GM19397 (cell line): ENCODE measurements around the gene GINM1.
A peak's percentile ranks its signal among the peaks of the same experiment; 100 is the strongest.

Experiments
- ATAC-seq: cut with Tn5 transposase; IDR thresholded peaks from one replicate; pipeline ENCODE4 v1.9.1; 2021; ENCODE audit warnings: mild to moderate bottlenecking, moderate library complexity; ENCODE audit not compliant: unreplicated experiment

The GINM1 gene

DNA sequence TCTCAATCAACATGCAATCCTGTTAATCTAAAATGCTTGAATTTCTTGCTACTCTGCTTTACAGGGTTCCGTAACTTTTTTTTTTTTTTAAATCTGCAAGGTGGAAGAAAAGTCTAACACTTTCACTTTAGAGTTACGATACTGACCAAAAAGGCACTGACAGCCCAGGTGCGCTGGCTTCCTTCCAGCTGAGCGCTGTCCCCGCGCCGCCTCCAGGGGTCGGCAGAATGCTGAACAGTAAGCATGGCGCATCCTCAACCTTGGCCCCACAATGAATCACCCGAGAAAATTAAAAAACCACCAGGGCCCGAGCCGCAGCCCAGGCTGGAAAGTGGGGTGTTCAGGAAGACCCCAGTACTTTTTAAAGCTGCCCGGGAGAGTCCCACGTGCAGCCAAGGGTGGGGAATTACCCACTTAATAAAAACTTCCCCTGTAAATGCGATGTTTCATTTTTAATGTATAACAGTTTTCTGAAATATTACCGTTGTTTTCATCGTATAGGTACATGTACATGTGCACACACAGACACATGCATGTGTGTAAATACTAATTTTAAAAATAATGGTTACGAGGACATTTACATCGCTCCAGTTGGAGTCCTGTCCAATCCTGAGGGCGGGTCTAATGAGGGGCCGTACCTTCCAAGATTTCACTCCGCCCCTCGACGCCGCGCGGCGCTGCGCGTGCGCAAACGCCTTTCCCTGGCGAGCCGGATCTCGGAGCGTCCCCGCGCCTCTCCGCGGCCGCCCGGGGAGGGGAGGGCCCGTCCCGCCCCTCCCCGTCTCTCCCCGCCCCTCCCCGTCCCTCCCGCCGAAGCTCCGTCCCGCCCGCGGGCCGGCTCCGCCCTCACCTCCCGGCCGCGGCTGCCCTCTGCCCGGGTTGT lies at the start of gene GINM1:
Gene GINM1, plus strand, starts transcription at position 849 of the 883 bp plus-strand sequence. CDS start 40 bp downstream, outside the sequence.
- ATAC-seq = peak; percentile 86

- ATAC-seq = no peak
These were observed 36.5 kb upstream of the GINM1 start for GRCh38 chr6:149529650-149530049.

DNA sequence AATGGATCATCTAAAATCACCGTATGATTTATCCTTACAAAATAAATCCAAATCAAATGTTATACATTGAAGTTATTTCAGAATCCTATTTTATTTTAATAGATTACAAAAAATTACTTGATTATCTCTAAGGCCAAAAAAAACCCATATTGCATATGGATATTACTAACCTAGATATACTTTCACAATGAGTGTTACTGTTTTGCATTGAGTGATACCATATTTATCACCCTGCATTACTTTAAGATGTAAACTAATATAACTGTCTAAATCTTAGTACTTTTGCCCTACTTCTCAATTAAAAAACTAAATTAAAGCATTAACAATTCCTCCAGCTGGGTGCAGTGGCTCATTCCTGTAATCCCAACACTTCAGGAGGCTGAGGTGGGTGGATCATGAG lies 31.4 kb upstream of the GINM1 start:
- ATAC-seq = no peak

DNA sequence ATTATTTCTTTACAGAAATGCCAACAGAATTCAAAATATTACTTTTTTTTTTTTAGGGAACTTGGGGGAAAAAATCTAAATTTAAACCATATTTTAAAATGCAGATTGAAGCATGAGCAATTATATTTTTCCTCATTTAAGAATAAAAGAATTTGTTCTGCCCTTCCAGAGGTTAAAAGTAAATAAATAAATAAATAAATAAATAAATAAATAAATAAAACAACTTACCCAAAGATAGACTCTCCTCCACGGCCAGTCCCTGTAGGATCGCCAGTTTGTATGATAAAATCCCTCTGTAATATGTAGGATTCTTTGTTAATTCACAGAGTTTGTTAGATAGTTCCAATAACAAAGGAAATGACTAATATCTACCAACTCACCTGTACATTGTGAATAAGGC lies 25.0 kb upstream of the GINM1 start:
- ATAC-seq = no peak

DNA sequence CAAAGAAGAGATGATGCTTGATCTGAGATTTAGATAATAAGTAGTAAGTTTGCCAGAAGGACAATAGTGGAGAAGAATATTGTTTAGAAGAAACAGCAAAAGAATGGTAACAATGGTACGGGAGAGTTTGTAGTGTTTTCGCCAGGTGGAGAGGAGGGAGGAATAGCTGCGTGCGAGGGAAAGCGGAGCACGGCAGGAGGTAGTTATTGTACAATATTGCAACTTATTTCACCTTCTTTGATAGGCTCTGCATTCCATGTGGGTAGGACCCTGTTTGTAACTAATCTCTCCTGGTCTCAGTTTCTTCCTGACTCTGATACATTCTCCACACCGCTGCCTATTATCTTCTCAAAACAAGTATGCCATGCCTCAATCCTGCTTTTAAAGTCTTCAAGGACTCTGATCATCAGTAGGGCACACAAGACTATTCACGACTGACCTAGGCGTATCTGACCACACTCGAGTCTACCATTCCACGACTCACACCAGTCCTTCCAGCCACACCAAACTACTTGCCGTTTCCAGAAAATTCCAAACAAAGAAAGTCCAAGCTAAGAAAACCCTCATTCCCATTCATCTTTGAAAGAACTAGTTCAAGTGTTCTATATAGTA lies 21.4 kb upstream of the GINM1 start:
- ATAC-seq = no peak

DNA sequence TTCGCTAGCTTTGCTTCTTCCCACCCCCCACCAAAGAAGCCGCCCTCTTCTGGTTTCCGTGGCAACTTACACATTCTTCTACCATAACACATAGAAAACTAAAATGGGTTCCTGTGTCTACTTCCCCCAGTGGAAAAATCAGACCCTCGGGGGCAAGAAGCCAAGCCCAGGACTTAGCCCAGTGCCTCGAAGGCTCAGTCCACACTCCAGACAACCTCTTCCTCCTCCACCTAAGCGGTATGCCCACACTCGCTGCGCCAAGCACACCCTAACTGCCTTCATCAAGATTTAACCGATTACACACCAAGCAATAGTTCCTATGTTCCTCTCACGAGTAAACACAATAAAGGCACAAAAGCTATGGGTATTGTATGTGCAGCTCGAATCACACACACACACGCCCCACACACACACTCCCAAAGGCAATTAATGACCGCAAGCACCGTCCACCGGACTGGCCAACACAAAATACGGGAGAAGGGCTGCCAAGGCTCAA lies 20.9 kb upstream of the GINM1 start:
- no peak for ATAC-seq

DNA sequence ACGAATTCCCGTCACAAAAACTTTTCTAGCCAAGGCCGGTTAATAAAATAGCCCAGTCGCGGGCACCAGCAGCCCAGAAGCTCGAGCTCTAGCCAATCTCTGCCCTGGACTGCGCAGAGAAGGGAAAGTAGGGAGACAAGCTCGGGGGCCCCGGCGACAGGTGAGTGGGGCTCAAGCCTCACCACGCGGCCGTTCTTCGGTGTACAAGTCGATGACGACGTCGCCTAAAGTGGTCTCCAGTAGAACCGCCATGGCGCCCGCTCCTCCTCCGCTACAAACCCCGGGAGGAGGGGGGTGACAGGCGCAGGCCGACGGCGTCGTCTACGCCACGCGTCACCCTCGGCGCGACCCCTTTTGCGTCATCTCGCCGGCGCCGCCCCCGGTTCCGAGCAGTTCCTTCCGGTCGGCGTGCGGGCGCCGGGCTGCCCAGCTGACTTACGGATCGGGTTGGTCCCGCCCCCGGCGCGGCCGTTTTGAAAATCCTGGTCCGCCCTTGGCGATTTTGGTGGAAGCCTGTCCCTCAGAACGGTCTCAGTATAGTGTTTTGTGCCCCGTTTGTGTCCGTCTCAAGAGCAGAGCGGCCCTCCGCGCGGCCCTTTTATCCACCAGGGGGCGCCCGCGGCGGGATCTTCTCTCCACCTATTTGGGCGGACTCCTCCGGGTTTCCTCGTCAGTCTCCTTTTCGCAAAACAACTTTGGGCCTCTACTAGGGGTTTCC lies 20.3 kb upstream of the GINM1 start, which contains the start of gene PPIL4:
Gene PPIL4, minus strand, starts transcription at position 290 of the 718 bp plus-strand sequence. Its CDS starts 38 bp downstream, at position 252.
- ATAC-seq = peak; percentile 91

- ATAC-seq = no peak
These were observed 14.3 kb upstream of the GINM1 start for GRCh38 chr6:149551920-149552319.

DNA sequence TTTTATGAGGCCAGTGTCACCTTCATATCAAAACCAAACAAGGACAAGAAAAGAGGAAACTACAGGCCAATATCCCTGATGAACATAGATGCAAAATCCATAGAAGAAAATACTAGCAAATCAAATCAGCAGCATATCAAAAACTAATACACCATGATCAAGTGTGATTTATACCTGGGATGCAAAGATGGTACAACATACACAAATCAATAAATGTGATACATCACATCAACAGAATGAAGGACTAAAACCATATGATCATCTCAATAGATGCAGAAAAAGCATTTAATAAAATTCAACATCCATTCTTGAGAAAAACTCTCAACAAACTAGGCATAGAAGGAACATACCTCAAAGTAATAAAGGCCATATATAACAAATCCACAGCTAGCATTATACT lies 8.1 kb upstream of the GINM1 start:
- ATAC-seq = no peak

DNA sequence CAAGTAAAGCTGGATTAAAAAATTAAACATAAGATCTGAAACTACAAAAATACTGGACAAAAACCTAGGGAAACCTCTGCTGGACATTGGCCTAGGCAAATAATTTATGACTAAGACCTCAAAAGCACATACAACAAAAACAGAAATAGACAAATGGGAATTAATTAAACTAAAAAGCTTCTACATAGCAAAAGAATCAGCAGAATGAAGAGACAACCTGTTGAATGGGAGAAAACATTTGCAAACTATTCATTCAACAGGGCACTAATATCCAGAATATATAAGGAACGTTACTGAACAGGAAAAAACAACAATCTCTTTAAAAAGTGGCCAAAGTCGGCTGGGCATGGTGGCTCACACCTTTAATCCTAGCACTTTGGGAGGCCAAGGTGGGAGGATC lies 6.8 kb upstream of the GINM1 start:
- ATAC-seq = no peak

DNA sequence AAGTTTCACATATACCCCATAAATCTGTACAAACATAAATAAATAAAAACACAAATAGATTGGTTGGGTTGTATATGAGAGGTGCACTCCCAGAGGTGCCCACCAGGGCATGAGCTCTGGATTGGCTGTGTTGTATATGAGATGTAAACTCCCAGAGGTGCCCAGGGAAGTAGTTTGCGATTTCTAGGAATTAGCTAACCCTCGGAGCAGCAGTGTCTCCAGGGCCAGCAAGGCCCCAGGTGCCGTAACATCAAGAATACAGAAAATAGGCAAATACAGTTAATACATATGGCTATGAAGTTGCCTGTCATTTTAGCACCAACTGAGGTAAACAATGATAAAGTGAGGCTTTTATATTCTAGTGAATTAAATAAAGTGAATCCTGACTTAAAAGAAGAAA lies 5.4 kb upstream of the GINM1 start:
- ATAC-seq = no peak

- no peak for ATAC-seq
These were observed 2.8 kb upstream of the GINM1 start for GRCh38 chr6:149563203-149563927.

DNA sequence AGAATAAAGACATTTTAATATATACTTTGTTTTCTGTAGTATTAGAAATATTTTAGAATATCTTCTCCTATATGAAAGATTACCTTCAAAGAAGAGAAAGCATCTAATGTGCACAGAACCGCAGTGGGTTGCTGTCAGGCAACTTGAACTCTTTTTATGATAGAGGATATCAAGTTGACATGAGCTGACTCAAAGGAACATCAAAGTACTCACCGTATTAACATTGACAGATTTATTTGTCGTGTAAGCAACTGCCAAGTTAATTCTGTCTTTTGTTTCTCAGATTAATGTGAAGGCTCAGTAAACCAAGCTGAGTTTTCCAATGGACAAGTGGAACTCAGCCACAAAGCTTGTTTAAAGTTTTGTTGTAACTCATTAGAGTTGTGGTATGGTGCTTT lies 2.2 kb upstream of the GINM1 start:
- no peak for ATAC-seq

- ATAC-seq = peak; percentile 22
These were observed 427 bp downstream of the GINM1 start for GRCh38 chr6:149566410-149567193.

GRCh38 chr6:149567194-149567586 lies 1.0 kb downstream of the GINM1 start:
- ATAC-seq = no peak

DNA sequence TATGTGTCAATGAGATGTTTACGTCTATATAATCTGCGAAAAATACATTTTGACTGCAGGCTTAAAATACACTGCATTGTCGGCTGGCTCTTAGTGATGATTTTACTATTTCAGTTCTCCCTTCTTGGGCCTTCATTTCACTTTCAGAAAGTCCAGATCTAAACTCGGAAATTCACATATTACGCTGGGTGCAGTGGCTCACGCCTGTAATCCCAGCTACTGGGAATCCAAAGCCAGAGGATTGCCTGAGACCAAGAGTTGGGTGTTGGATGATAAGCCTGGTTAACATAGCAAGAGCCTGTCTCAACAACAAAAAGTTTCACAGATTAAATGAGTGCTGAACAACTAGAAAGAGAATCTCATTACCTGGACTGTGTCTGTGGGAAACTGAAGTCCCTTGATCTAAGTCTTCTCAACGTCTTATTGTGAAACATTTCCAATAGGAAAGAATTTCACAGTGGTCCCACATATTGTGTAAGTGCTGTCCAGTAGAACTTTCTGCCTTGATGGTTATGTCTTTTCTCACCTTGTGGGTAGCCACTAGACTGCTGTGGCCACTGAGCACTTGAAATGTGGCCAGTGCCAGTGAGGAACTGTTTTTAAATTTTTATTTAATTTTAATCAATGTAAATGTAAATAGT lies 1.9 kb downstream of the GINM1 start:
- ATAC-seq = no peak

DNA sequence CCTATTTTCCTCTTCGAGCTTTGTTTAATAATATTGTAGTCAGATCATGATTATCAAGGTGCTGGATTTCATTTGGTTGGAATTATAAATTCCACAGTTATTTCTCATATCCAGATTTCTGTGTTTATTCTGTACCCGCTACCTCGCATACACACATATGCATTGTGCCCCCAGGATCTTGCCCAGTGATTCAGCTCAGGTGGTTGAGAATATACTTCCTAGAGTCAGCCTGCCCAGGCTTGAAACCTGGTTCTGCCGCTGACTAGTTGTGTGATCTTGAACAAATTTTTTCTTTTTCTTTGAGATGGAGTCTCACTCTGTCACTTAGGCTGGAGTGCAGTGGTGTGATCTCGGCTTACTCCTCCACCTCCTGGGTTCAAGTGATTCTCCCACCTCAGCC lies 14.7 kb downstream of the GINM1 start:
- ATAC-seq = no peak

DNA sequence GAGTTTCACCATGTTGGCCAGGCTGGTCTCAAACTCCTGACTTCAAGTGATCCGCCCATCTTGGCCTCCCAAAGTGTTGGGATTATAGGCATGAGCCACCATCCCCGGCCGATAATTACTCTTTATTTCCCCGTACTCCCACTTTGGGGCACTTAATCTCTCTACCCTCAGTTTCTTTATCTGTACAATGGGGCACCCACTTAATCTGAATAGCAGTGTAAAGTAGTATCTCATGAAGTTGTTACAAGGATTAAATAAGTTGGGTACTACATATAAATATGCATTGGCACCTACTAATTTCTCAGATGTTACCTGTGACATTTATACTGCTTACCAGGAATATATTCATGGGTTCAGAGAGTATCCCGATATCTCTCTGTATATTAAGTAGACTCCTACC lies 15.2 kb downstream of the GINM1 start:
- ATAC-seq = no peak

- no peak for ATAC-seq
These were observed 20.0 kb downstream of the GINM1 start for GRCh38 chr6:149586149-149586548.

DNA sequence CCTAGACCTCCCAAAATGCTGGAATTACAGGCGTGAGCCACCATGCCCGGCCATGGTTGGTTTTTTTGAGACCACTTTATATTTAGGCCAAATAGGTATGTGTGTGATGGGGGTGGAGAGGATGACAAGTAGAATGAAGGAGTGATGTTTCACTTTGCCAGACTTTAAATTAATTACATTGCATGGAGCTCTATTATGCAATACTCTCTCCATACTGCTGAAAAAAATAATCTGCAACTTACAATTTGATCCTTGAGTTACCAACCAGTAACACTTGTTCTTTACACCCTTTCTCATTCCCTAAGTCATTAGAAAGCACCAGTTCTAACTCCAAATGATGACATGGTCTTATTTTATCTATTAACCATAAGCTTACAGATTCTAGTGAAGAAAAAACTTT lies 26.8 kb downstream of the GINM1 start:
- no peak for ATAC-seq
